ENCODE data around the gene PDE4D. TPM values are rescaled to one million over a fixed set of nuclear protein-coding genes. Genes with fewer than 3 reads are reported as not detected.

Gene PDE4D
- total and polyA plus RNA-seq, 2 donors (not counting 3 experiments of a cell fraction or from before 2014, with no cell fraction given): 34.5 to 51.2 TPM

DNA sequence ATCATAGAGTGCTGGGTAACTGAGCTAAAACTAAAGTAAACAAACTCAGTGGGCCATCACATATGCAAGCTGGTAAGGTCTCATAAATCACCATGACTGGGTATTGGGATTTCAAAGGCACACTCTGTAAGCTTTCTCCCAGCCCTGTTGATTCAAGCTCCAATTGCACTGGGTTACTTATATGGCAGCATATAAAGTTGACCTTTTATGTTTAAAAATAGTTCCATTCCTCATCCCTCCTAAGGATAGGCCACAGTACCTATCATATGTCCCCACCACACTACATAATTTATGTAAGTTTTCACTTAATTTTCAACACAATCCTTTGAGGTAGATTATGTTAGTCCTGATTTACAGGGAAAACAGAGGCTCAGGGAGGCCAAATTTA lies 872.2 kb downstream of the PDE4D start:
- POLR2A ChIA-PET: interaction anchor here (0.5 kb wide), 1 partner anchor 130 kb away, joined by 7 read pairs; no protein-coding TSS in a partner anchor
- Histone ChIP-seq H3K9me1 (replicated peaks; ENCODE audit: control insufficient read depth, extremely low read depth, insufficient read depth, low read length) (no peaks in the 10 kb centered on the region), H3K27me3 (ENCODE audit: control insufficient read depth in 2 of 2, insufficient read depth in 2 of 2, low read length in 2 of 2) (no peaks in the 10 kb centered on the region), H3K36me3 (ENCODE audit: control insufficient read depth in 2 of 2, extremely low read depth in 1 of 2, insufficient read depth in 2 of 2, low read length in 2 of 2) (no peaks in the 10 kb centered on the region), H3K4me2 (ENCODE audit: insufficient read depth, low read length) (no peak overlapping the region), H3K4me3 (replicated peaks in 1 of 3; ENCODE audit: insufficient read depth in 1 of 3, low read depth in 1 of 3, low read length in 3 of 3) (no peak overlapping the region), H3K27ac (ENCODE audit: insufficient read depth, low read depth, low read length) (no peak overlapping the region), H3K9ac (replicated peaks; ENCODE audit: extremely low read depth, insufficient read depth, low read length) (no peak overlapping the region), H4K20me1 (replicated peaks; ENCODE audit: control insufficient read depth, extremely low read depth, insufficient read depth, low read length) (peaks cover 3% of the 10 kb centered on the region), H3K79me2 (ENCODE audit: control insufficient read depth, insufficient read depth, low read length) (no peaks in the 10 kb centered on the region), H3K4me1 (ENCODE audit: control insufficient read depth, extremely low read depth, insufficient read depth, low read length) (no peaks in the 10 kb centered on the region), H3K9me3 (replicated peaks; ENCODE audit: control insufficient read depth, insufficient read depth, low read length) (no peaks in the 10 kb centered on the region), H2AFZ (ENCODE audit: low read depth, low read length) (no peak overlapping the region)
- dilution Hi-C loops (cut with MboI; ENCODE audit: extremely low pct_ligation_motif_present, low sequenced_read_pairs): no loop called here
- FAIRE-seq (no peak), DNase-seq (ENCODE audit: low read depth, low spot score) (no peak)
- TF ChIP-seq EZH2 (IDR thresholded peaks at IDR 0.05; ENCODE audit: borderline replicate concordance, low read depth, low read length, severe bottlenecking) (no peak), MAX (IDR thresholded peaks at IDR 0.05; ENCODE audit: insufficient read depth, insufficient read length) (no peak), MYC (IDR thresholded peaks at IDR 0.05; ENCODE audit: low read depth, low read length) (no peak), JUN (IDR thresholded peaks at IDR 0.05; ENCODE audit: borderline replicate concordance, insufficient read depth, insufficient read length, low read depth) (no peak), POLR2A (IDR thresholded peaks at IDR 0.05; ENCODE audit: low read depth, low read length) (no peak)
- CTCF ChIA-PET: interaction anchor here (1.0 kb wide), 1 partner anchor 130 kb away, joined by 3 read pairs; no protein-coding TSS in a partner anchor
- no TSS peak for BruUV-seq (replicated peaks)
- intact Hi-C loops (cut with micrococcal nuclease): no loop called here

DNA sequence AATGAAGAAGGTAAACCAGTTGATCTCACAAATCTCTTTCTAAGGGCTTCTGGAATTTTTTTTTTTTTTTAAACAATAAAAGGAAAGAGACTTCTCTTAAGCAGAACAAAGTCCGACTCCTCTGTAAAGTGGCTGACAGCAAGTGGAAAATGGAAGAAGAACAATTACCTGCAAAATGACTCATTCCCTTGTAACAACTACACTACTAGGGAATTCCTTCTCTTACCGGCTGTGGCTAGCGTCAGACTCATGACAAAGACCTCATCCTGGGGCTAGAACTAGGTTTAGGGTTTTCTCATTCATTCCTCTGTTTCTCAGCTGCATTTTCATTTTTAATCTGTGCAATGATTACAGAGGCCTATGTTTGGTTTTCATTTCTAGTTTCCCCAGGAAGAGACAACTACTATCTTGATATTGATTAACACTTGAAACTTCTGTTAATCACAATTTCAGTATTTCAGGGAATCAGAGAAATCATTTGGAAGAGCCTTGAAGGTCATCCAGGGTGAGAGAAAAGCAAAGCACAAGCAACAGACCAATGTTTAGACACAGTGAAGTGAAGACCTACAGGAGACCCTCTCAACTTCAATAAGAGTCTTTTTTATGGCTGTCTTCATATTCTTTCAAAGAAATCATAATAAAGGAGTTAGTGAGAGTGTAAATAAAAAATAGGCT lies 872.8 kb downstream of the PDE4D start:
- peaks cover 1% of the 10 kb centered on the region for H4K20me1 ChIP-seq (replicated peaks; ENCODE audit: control insufficient read depth, extremely low read depth, insufficient read depth, low read length)
- BruUV-seq (replicated peaks): no TSS peak
- no peak overlapping the region for H3K27ac ChIP-seq (ENCODE audit: insufficient read depth, low read depth, low read length)
- no peak overlapping the region for H3K9ac ChIP-seq (replicated peaks; ENCODE audit: extremely low read depth, insufficient read depth, low read length)
- H3K36me3 ChIP-seq (ENCODE audit: control insufficient read depth in 2 of 2, extremely low read depth in 1 of 2, insufficient read depth in 2 of 2, low read length in 2 of 2): no peaks in the 10 kb centered on the region
- no peaks in the 10 kb centered on the region for H3K4me1 ChIP-seq (ENCODE audit: control insufficient read depth, extremely low read depth, insufficient read depth, low read length)
- no peak overlapping the region for H3K4me3 ChIP-seq (replicated peaks in 1 of 3; ENCODE audit: insufficient read depth in 1 of 3, low read depth in 1 of 3, low read length in 3 of 3)
- no peaks in the 10 kb centered on the region for H3K27me3 ChIP-seq (ENCODE audit: control insufficient read depth in 2 of 2, insufficient read depth in 2 of 2, low read length in 2 of 2)
- POLR2A ChIA-PET: no interaction called here
- intact Hi-C loops (cut with micrococcal nuclease): no loop called here
- no peak overlapping the region for H3K4me2 ChIP-seq (ENCODE audit: insufficient read depth, low read length)
- no peaks in the 10 kb centered on the region for H3K79me2 ChIP-seq (ENCODE audit: control insufficient read depth, insufficient read depth, low read length)
- H3K9me3 ChIP-seq (replicated peaks; ENCODE audit: control insufficient read depth, insufficient read depth, low read length): no peaks in the 10 kb centered on the region
- dilution Hi-C loops (cut with MboI; ENCODE audit: extremely low pct_ligation_motif_present, low sequenced_read_pairs): no loop called here
- no peaks in the 10 kb centered on the region for H3K9me1 ChIP-seq (replicated peaks; ENCODE audit: control insufficient read depth, extremely low read depth, insufficient read depth, low read length)
- TF ChIP-seq POLR2AphosphoS5 (IDR thresholded peaks at IDR 0.05; ENCODE audit: insufficient read depth, low read depth, low read length): no peak
- TF ChIP-seq MYC (IDR thresholded peaks at IDR 0.05; ENCODE audit: low read depth, low read length): no peak
- TF ChIP-seq POLR2A (IDR thresholded peaks at IDR 0.05; ENCODE audit: low read depth, low read length): no peak
- TF ChIP-seq GATA2 (IDR thresholded peaks at IDR 0.05; ENCODE audit: insufficient read depth, insufficient read length, low read depth, low read length): no peak
- TF ChIP-seq FOS (IDR thresholded peaks at IDR 0.05; ENCODE audit: borderline replicate concordance, insufficient read depth, low read length): no peak
- TF ChIP-seq MAX (IDR thresholded peaks at IDR 0.05; ENCODE audit: insufficient read depth, insufficient read length): no peak
- TF ChIP-seq, protein P1, sequence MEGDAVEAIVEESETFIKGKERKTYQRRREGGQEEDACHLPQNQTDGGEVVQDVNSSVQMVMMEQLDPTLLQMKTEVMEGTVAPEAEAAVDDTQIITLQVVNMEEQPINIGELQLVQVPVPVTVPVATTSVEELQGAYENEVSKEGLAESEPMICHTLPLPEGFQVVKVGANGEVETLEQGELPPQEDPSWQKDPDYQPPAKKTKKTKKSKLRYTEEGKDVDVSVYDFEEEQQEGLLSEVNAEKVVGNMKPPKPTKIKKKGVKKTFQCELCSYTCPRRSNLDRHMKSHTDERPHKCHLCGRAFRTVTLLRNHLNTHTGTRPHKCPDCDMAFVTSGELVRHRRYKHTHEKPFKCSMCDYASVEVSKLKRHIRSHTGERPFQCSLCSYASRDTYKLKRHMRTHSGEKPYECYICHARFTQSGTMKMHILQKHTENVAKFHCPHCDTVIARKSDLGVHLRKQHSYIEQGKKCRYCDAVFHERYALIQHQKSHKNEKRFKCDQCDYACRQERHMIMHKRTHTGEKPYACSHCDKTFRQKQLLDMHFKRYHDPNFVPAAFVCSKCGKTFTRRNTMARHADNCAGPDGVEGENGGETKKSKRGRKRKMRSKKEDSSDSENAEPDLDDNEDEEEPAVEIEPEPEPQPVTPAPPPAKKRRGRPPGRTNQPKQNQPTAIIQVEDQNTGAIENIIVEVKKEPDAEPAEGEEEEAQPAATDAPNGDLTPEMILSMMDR (IDR thresholded peaks at IDR 0.05; ENCODE audit: extremely low read depth in 1 of 2, insufficient read depth in 1 of 2, low read depth in 1 of 2, low read length in 2 of 2): no peak
- TF ChIP-seq EZH2 (IDR thresholded peaks at IDR 0.05; ENCODE audit: borderline replicate concordance, low read depth, low read length, severe bottlenecking): no peak
- TF ChIP-seq JUN (IDR thresholded peaks at IDR 0.05; ENCODE audit: borderline replicate concordance, insufficient read depth, insufficient read length, low read depth): no peak
- FAIRE-seq (no peak), DNase-seq (ENCODE audit: low read depth, low spot score) (no peak)
- CTCF ChIA-PET: interaction anchor here (1.0 kb wide), 1 partner anchor 129 kb away, joined by 3 read pairs; no protein-coding TSS in a partner anchor
- H2AFZ ChIP-seq (ENCODE audit: low read depth, low read length): no peak overlapping the region

All from endothelial cell of umbilical vein (primary cell).